ENCODE results near the gene MAPK6.

- TF ChIP-seq, protein P1, sequence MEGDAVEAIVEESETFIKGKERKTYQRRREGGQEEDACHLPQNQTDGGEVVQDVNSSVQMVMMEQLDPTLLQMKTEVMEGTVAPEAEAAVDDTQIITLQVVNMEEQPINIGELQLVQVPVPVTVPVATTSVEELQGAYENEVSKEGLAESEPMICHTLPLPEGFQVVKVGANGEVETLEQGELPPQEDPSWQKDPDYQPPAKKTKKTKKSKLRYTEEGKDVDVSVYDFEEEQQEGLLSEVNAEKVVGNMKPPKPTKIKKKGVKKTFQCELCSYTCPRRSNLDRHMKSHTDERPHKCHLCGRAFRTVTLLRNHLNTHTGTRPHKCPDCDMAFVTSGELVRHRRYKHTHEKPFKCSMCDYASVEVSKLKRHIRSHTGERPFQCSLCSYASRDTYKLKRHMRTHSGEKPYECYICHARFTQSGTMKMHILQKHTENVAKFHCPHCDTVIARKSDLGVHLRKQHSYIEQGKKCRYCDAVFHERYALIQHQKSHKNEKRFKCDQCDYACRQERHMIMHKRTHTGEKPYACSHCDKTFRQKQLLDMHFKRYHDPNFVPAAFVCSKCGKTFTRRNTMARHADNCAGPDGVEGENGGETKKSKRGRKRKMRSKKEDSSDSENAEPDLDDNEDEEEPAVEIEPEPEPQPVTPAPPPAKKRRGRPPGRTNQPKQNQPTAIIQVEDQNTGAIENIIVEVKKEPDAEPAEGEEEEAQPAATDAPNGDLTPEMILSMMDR (IDR thresholded peaks at IDR 0.05), result no peak
- TF ChIP-seq POLR2A (IDR thresholded peaks at IDR 0.05), result no peak
Observed at GRCh38 chr15:52095597-52096262, 76.7 kb downstream of the MAPK6 start.

Measured in adrenal gland (tissue), 5 donors.